Measurements from ENCODE around the gene PTPRC.

The PTPRC gene

GRCh38 chr1:198776602-198777029 lies 137.8 kb downstream of the PTPRC start:
- H3K9me3 Mint-ChIP-seq = no peaks in the 10 kb centered on the region
- no peaks in the 10 kb centered on the region for H3K27me3 Mint-ChIP-seq (ENCODE audit: low read depth)
- no peak overlapping the region for H3K4me3 Mint-ChIP-seq
- H3K4me1 Mint-ChIP-seq (ENCODE audit: low read depth) = peaks cover 11% of the 10 kb centered on the region
- no peak overlapping the region for H3K27ac Mint-ChIP-seq
- peaks cover 6% of the 10 kb centered on the region for H3K36me3 Mint-ChIP-seq (ENCODE audit: low read depth)

GRCh38 chr1:198778049-198778448 lies 139.2 kb downstream of the PTPRC start:
- Mint-ChIP-seq H3K36me3 (ENCODE audit: low read depth) (peaks cover 6% of the 10 kb centered on the region), H3K27ac (no peak overlapping the region), H3K9me3 (no peaks in the 10 kb centered on the region), H3K4me1 (ENCODE audit: low read depth) (peaks cover 11% of the 10 kb centered on the region), H3K27me3 (ENCODE audit: low read depth) (no peaks in the 10 kb centered on the region), H3K4me3 (no peak overlapping the region)

GRCh38 chr1:198780376-198780775 lies 141.5 kb downstream of the PTPRC start:
- Mint-ChIP-seq H3K36me3 (ENCODE audit: low read depth) (peaks cover 3% of the 10 kb centered on the region), H3K27ac (no peak overlapping the region)

GRCh38 chr1:198788561-198789064 lies 149.8 kb downstream of the PTPRC start:
- no peak overlapping the region for H3K27ac Mint-ChIP-seq
- peaks cover 10% of the 10 kb centered on the region for H3K9me3 Mint-ChIP-seq

More at GRCh38 chr1:198780376-198780775, 141.5 kb downstream of the PTPRC start:
- H3K4me3 Mint-ChIP-seq = no peak overlapping the region
- peaks cover 11% of the 10 kb centered on the region for H3K4me1 Mint-ChIP-seq (ENCODE audit: low read depth)
- no peaks in the 10 kb centered on the region for H3K9me3 Mint-ChIP-seq
- H3K27me3 Mint-ChIP-seq (ENCODE audit: low read depth) = no peaks in the 10 kb centered on the region

GRCh38 chr1:198793714-198794113 lies 154.9 kb downstream of the PTPRC start:
- Mint-ChIP-seq H3K9me3 (peaks cover 41% of the 10 kb centered on the region), H3K27ac (no peak overlapping the region), H3K4me3 (no peak overlapping the region), H3K27me3 (ENCODE audit: low read depth) (no peaks in the 10 kb centered on the region), H3K4me1 (ENCODE audit: low read depth) (peaks cover 2% of the 10 kb centered on the region), H3K36me3 (ENCODE audit: low read depth) (peaks cover 20% of the 10 kb centered on the region)

More at GRCh38 chr1:198788561-198789064, 149.8 kb downstream of the PTPRC start:
- Mint-ChIP-seq H3K4me1 (ENCODE audit: low read depth) (peaks cover 2% of the 10 kb centered on the region), H3K36me3 (ENCODE audit: low read depth) (peaks cover 2% of the 10 kb centered on the region), H3K27me3 (ENCODE audit: low read depth) (no peaks in the 10 kb centered on the region), H3K4me3 (no peak overlapping the region)

GRCh38 chr1:198794498-198794897 lies 155.7 kb downstream of the PTPRC start:
- no peak overlapping the region for H3K27ac Mint-ChIP-seq
- H3K36me3 Mint-ChIP-seq (ENCODE audit: low read depth) = peaks cover 20% of the 10 kb centered on the region
- no peak overlapping the region for H3K4me3 Mint-ChIP-seq
- H3K4me1 Mint-ChIP-seq (ENCODE audit: low read depth) = peaks cover 2% of the 10 kb centered on the region
- peaks cover 43% of the 10 kb centered on the region for H3K9me3 Mint-ChIP-seq
- H3K27me3 Mint-ChIP-seq (ENCODE audit: low read depth) = no peaks in the 10 kb centered on the region

GRCh38 chr1:198797656-198798055 lies 158.8 kb downstream of the PTPRC start:
- H3K4me1 Mint-ChIP-seq (ENCODE audit: low read depth) = peaks cover 2% of the 10 kb centered on the region
- peaks cover 21% of the 10 kb centered on the region for H3K36me3 Mint-ChIP-seq (ENCODE audit: low read depth)
- peaks cover 33% of the 10 kb centered on the region for H3K9me3 Mint-ChIP-seq
- no peak overlapping the region for H3K27ac Mint-ChIP-seq
- no peaks in the 10 kb centered on the region for H3K27me3 Mint-ChIP-seq (ENCODE audit: low read depth)
- H3K4me3 Mint-ChIP-seq = no peak overlapping the region

GRCh38 chr1:198798923-198799386 lies 160.1 kb downstream of the PTPRC start:
- H3K36me3 Mint-ChIP-seq (ENCODE audit: low read depth) = peaks cover 20% of the 10 kb centered on the region
- no peak overlapping the region for H3K27ac Mint-ChIP-seq

GRCh38 chr1:198805498-198806151 lies 166.8 kb downstream of the PTPRC start:
- Mint-ChIP-seq H3K36me3 (ENCODE audit: low read depth) (peaks cover 25% of the 10 kb centered on the region), H3K27me3 (ENCODE audit: low read depth) (peaks cover 3% of the 10 kb centered on the region), H3K4me3 (no peak overlapping the region), H3K9me3 (peaks cover 18% of the 10 kb centered on the region), H3K4me1 (ENCODE audit: low read depth) (peaks cover 1% of the 10 kb centered on the region), H3K27ac (no peak overlapping the region)

More at GRCh38 chr1:198798923-198799386, 160.1 kb downstream of the PTPRC start:
- H3K27me3 Mint-ChIP-seq (ENCODE audit: low read depth) = no peaks in the 10 kb centered on the region
- H3K4me3 Mint-ChIP-seq = no peak overlapping the region
- H3K4me1 Mint-ChIP-seq (ENCODE audit: low read depth) = peaks cover 2% of the 10 kb centered on the region
- peaks cover 36% of the 10 kb centered on the region for H3K9me3 Mint-ChIP-seq

GRCh38 chr1:198806861-198807260 lies 168.0 kb downstream of the PTPRC start:
- no peak overlapping the region for H3K4me3 Mint-ChIP-seq
- H3K27me3 Mint-ChIP-seq (ENCODE audit: low read depth) = peaks cover 3% of the 10 kb centered on the region
- H3K36me3 Mint-ChIP-seq (ENCODE audit: low read depth) = peaks cover 23% of the 10 kb centered on the region
- peaks cover 21% of the 10 kb centered on the region for H3K9me3 Mint-ChIP-seq
- H3K27ac Mint-ChIP-seq = no peak overlapping the region
- H3K4me1 Mint-ChIP-seq (ENCODE audit: low read depth) = peaks cover 1% of the 10 kb centered on the region
